ENCODE results near the gene ALOX12B.
"Not testable (repeated sequence)": the region's sequence is repeated elsewhere in the genome, so short reads cannot be mapped to it uniquely, and the experiment has no call there.

ALOX12B gene

GRCh38 chr17:8069587-8069860, 18.0 kb downstream of the ALOX12B start:
- H3K4me3 ChIP-seq (ENCODE audit: low read depth in 1 of 2, low read length in 2 of 2) = no peak overlapping the region
- no peak overlapping the region for H3K27ac ChIP-seq (ENCODE audit: low read length)
- peaks cover 31% of the 10 kb centered on the region for H3K27me3 ChIP-seq (ENCODE audit: low read depth, low read length)
- H3K4me1 ChIP-seq (ENCODE audit: control insufficient read depth in 1 of 2, insufficient read depth in 2 of 2, low read length in 2 of 2) = peaks cover 0 to 20% of the 10 kb centered on the region in 2 donors
- H3K9me3 ChIP-seq (ENCODE audit: control insufficient read depth in 1 of 2, low read length in 2 of 2) = no peaks in the 10 kb centered on the region
- H3K36me3 ChIP-seq (ENCODE audit: control insufficient read depth in 1 of 2, insufficient read depth in 2 of 2, low read length in 2 of 2) = no peaks in the 10 kb centered on the region

DNA sequence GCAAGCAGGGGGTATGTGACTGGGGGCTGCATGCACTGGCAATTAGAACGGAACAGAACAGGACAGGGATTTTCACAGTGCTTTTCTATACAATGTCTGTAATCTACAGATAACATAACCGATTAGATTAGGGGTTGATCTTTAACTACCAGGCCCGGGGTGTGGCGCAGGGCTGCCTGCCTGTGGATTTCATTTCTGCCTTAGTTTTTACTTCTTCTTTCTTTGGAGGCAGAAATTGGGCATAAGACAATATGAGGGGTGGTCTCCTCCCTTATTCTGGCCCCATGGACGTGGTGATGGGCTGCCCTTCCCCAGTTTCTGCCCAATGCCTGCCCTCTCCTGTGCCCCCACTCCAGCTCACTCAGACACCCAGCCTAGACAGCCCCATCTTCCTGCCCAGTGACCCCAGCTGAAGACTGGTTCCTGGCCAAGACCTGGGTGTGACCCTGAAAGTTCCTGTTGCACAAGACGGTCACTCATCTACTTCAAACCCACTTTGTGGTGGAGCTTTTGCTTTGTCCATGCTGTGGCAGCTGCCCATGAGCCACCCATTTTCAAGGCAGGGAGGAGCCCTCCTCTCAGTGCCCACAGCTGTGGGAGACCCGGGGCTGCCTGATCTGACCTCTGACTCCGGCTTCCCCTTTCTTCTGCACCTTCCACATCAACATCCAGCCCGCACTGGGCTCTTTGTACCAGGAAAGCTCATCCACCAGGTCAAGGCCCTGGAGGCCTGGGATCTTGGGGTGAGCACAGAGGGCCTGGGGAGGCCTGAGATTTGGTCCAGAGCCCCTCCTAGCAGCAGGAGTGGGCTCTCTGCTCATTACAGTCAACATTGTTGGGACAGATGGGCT, 18.6 kb downstream of the ALOX12B start:
- Histone ChIP-seq H3K27me3 (ENCODE audit: low read depth, low read length) (peaks cover 26% of the 10 kb centered on the region), H3K27ac (ENCODE audit: low read length) (no peak overlapping the region), H3K4me3 (ENCODE audit: low read depth in 1 of 2, low read length in 2 of 2) (no peak overlapping the region), H3K4me1 (ENCODE audit: control insufficient read depth in 1 of 2, insufficient read depth in 2 of 2, low read length in 2 of 2) (peaks cover 0 to 18% of the 10 kb centered on the region in 2 donors), H3K9me3 (ENCODE audit: control insufficient read depth in 1 of 2, low read length in 2 of 2) (no peaks in the 10 kb centered on the region), H3K36me3 (ENCODE audit: control insufficient read depth in 1 of 2, insufficient read depth in 2 of 2, low read length in 2 of 2) (no peaks in the 10 kb centered on the region)

DNA sequence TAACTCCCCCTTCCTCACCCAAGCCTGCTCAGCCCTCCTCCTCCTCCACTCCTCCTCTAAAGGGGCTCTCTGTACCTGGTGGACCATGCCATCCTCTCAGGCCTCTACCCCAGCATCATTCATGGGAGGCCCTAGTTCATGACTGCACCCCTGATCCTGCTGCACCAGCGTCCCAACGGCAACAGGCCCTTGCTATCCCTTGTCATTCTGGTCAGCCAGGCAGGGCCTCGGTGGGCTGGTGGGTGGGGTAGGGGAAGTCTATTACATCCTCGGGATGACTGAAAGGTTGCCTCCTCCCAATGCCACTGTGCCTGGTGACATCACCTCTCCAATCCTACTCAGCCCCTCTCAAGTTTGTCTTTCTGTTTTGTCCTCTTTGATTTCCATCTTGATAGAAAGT, 19.7 kb downstream of the ALOX12B start:
- H3K27ac ChIP-seq (ENCODE audit: low read length) = no peak overlapping the region
- no peaks in the 10 kb centered on the region for H3K9me3 ChIP-seq (ENCODE audit: control insufficient read depth in 1 of 2, low read length in 2 of 2)
- peaks cover 22% of the 10 kb centered on the region for H3K27me3 ChIP-seq (ENCODE audit: low read depth, low read length)
- peaks cover 0 to 10% of the 10 kb centered on the region in 2 donors for H3K4me1 ChIP-seq (ENCODE audit: control insufficient read depth in 1 of 2, insufficient read depth in 2 of 2, low read length in 2 of 2)
- no peak overlapping the region for H3K4me3 ChIP-seq (ENCODE audit: low read depth in 1 of 2, low read length in 2 of 2)
- no peaks in the 10 kb centered on the region for H3K36me3 ChIP-seq (ENCODE audit: control insufficient read depth in 1 of 2, insufficient read depth in 2 of 2, low read length in 2 of 2)

DNA sequence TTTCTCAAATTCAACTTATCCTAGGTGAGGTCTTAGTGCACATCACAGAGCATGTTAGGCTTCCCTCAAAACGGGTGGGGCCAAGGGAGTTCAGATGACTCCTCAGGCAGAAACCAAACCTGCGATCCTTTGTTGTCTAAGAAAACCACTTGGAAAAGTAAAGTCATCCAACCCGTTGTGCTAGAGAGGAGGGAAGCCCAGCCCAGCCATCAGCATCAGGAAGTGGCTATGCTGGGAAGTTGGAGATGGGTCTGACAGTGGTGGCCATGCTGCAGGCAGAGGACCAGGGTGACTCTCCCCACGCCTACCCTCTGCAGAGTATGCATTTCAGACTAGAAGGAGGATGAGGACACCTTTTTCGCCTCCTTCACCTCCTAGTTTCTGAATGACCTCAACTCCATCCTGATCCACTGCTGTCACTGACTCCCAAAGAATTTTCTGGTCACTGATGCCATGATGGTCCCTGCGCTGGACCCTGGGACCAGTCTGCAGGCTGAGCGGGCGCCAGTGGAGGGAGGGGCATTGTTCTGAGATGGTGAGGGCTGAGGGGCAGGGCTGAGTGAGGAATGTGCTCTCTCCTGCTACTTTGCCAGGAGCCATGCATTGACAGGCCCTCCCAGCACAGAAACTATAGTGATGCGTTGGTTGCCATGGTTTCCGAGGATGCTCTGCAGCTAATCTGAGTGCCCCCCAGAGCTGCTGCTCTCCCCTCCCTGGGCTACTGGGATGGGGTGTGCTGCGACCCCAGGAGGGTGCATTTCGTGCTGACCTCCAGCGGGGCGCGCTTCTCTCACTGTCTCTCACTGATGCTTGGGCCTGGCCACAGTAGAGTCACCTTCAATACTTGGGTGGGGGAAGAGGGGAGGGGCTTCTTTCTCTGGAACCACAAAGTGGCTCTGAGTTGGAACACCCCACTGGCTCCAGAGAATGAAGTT, 20.4 kb downstream of the ALOX12B start:
- Histone ChIP-seq H3K27ac (ENCODE audit: low read length) (no peak overlapping the region), H3K27me3 (ENCODE audit: low read depth, low read length) (peaks cover 21% of the 10 kb centered on the region)

DNA sequence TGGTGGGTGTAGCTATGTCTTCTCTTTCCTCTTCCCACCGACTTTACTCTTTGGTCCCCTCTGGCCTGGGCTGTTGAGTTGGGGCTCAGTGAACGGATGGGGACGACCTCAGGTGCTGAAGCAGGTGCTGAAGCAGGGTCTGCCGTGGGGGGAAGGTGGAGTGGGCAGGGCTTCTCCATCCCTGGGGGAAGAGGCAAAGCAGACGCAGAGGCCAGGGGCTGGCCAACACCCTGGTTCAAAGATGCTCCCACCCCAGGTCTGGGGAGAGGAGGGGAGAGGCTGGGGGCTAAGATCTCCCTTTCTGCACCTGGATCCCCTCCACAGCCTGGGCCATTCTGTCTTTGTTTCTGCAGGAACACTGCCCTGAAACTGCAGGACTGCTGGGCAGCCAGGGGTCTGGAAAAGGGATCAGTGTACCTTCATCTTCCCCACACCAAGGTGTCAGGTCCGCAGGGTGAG, 22.9 kb downstream of the ALOX12B start:
- no peaks in the 10 kb centered on the region for H3K36me3 ChIP-seq (ENCODE audit: control insufficient read depth in 1 of 2, insufficient read depth in 2 of 2, low read length in 2 of 2)
- H3K9me3 ChIP-seq (ENCODE audit: control insufficient read depth in 1 of 2, low read length in 2 of 2) = no peaks in the 10 kb centered on the region
- H3K27me3 ChIP-seq (ENCODE audit: low read depth, low read length) = peaks cover 14% of the 10 kb centered on the region
- peaks cover 0 to 4% of the 10 kb centered on the region in 2 donors for H3K4me1 ChIP-seq (ENCODE audit: control insufficient read depth in 1 of 2, insufficient read depth in 2 of 2, low read length in 2 of 2)
- no peak overlapping the region for H3K27ac ChIP-seq (ENCODE audit: low read length)
- H3K4me3 ChIP-seq (ENCODE audit: low read depth in 1 of 2, low read length in 2 of 2) = no peak overlapping the region

More for the DNA sequence above, 20.4 kb downstream of the ALOX12B start:
- no peaks in the 10 kb centered on the region for H3K36me3 ChIP-seq (ENCODE audit: control insufficient read depth in 1 of 2, insufficient read depth in 2 of 2, low read length in 2 of 2)
- no peaks in the 10 kb centered on the region for H3K9me3 ChIP-seq (ENCODE audit: control insufficient read depth in 1 of 2, low read length in 2 of 2)
- H3K4me3 ChIP-seq (ENCODE audit: low read depth in 1 of 2, low read length in 2 of 2) = no peak overlapping the region
- H3K4me1 ChIP-seq (ENCODE audit: control insufficient read depth in 1 of 2, insufficient read depth in 2 of 2, low read length in 2 of 2) = peaks cover 0 to 4% of the 10 kb centered on the region in 2 donors

DNA sequence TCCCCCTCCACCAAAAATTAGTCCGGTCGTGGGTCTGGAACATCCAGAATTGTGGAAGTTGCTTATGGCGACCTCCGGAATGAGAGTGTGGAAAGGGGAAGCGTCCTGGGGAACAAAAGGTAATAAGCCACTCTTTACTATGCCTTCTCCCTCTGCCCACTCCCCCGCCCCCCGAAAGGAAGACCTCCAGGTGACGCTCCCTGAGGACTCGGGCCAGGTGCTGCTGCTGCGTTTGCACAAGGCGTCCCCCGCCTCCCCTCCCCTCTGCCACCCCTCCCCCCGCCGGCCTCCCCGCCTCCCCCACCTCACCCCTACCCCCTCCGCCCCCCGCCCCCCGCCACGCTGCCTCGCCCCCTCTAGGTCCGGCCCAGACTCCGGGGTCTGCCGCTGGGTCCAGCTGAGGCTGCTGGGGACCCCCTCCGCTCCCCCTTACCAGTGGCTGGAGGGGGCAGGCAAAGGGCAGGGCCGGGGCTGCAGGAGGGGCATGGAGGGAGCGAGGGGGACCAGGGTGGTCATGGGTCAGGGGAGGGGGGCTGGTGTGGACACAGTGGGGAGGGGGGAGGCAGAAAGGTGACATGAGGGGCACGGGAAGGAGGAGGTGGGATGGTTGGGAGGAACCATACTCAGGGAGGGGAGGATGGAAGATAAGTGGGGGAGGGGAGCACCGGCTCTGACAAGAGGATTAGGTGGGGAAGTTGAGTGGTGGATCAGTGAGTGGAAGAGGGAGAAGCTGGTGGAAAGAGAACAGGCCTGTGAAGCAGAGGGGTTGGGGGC, 23.6 kb downstream of the ALOX12B start:
- no peak overlapping the region for H3K4me3 ChIP-seq (ENCODE audit: low read depth in 1 of 2, low read length in 2 of 2)
- peaks cover 0 to 4% of the 10 kb centered on the region in 2 donors for H3K4me1 ChIP-seq (ENCODE audit: control insufficient read depth in 1 of 2, insufficient read depth in 2 of 2, low read length in 2 of 2)
- H3K9me3 ChIP-seq (ENCODE audit: control insufficient read depth in 1 of 2, low read length in 2 of 2) = no peaks in the 10 kb centered on the region
- H3K27me3 ChIP-seq (ENCODE audit: low read depth, low read length) = peaks cover 19% of the 10 kb centered on the region
- no peaks in the 10 kb centered on the region for H3K36me3 ChIP-seq (ENCODE audit: control insufficient read depth in 1 of 2, insufficient read depth in 2 of 2, low read length in 2 of 2)
- no peak overlapping the region for H3K27ac ChIP-seq (ENCODE audit: low read length)

DNA sequence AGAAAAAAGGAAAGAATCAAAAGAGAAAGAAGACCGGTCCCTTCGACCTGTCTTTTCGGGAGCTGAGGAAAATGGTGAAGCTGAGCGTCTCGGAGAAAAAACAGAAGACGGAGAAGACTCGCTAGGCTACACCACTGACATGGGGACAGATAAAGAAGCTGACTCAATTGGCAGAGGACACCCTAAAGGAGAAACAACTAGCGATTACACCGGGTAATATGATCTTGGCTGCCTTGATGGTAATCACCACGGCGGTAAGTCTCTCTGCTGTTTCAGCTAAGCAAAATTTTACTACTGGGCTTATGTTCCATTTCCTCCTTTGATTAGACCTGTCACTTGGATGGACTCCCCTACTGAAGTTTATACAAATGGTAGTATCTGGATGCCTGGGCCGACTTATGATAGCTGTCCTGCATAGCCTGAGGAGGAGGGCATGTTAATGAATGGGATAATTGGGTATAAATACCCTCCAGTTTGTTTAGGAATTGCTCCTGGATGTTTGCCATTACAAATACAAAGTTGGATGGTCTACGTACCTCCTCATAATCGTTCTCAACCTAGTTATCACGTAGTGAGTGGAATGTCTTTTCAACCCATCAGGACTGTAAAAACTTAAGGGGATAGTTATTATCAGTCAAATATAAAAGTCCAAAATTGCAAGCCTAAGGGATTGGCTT, 24.6 kb downstream of the ALOX12B start:
- Histone ChIP-seq H3K27me3 (ENCODE audit: low read depth, low read length) (peaks cover 25% of the 10 kb centered on the region), H3K4me3 (ENCODE audit: low read depth in 1 of 2, low read length in 2 of 2) (no peak overlapping the region), H3K36me3 (ENCODE audit: control insufficient read depth in 1 of 2, insufficient read depth in 2 of 2, low read length in 2 of 2) (no peaks in the 10 kb centered on the region), H3K27ac (ENCODE audit: low read length) (no peak overlapping the region), H3K9me3 (ENCODE audit: control insufficient read depth in 1 of 2, low read length in 2 of 2) (no peaks in the 10 kb centered on the region), H3K4me1 (ENCODE audit: control insufficient read depth in 1 of 2, insufficient read depth in 2 of 2, low read length in 2 of 2) (peaks cover 0 to 4% of the 10 kb centered on the region in 2 donors)

GRCh38 chr17:8062435-8062806, 25.1 kb downstream of the ALOX12B start:
- no peaks in the 10 kb centered on the region for H3K36me3 ChIP-seq (ENCODE audit: control insufficient read depth in 1 of 2, insufficient read depth in 2 of 2, low read length in 2 of 2)
- no peak overlapping the region for H3K4me3 ChIP-seq (ENCODE audit: low read depth in 1 of 2, low read length in 2 of 2)

DNA sequence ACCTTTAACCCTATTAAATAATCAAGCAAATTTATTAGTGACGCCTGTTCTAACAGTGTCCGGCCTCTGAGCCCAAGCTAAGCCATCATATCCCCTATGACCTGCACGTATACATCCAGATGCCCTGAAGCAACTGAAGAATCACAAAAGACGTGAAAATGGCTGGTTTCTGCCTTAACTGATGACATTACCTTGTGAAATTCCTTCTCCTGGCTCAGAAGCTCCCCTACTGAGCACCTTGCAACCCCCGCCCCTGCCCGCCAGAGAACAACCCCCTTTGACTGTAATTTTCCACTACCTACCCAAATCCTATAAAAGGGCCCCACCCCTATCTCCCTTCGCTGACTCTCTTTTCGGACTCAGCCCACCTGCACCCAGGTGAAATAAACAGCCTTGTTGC, 25.7 kb downstream of the ALOX12B start:
- not testable (repeated sequence) for H3K9me3 ChIP-seq (ENCODE audit: control insufficient read depth in 1 of 2, low read length in 2 of 2); H3K36me3 ChIP-seq (ENCODE audit: control insufficient read depth in 1 of 2, insufficient read depth in 2 of 2, low read length in 2 of 2); H3K4me3 ChIP-seq (ENCODE audit: low read depth in 1 of 2, low read length in 2 of 2); H3K27ac ChIP-seq (ENCODE audit: low read length)
- H3K27me3 ChIP-seq (ENCODE audit: low read depth, low read length) = peaks cover 27% of the 10 kb centered on the region
- peaks cover 0 to 11% of the 10 kb centered on the region in 2 donors for H3K4me1 ChIP-seq (ENCODE audit: control insufficient read depth in 1 of 2, insufficient read depth in 2 of 2, low read length in 2 of 2)

More at GRCh38 chr17:8062435-8062806, 25.1 kb downstream of the ALOX12B start:
- Histone ChIP-seq H3K27me3 (ENCODE audit: low read depth, low read length) (peaks cover 27% of the 10 kb centered on the region), H3K27ac (ENCODE audit: low read length) (no peak overlapping the region), H3K4me1 (ENCODE audit: control insufficient read depth in 1 of 2, insufficient read depth in 2 of 2, low read length in 2 of 2) (peaks cover 0 to 9% of the 10 kb centered on the region in 2 donors), H3K9me3 (ENCODE audit: control insufficient read depth in 1 of 2, low read length in 2 of 2) (no peaks in the 10 kb centered on the region)

DNA sequence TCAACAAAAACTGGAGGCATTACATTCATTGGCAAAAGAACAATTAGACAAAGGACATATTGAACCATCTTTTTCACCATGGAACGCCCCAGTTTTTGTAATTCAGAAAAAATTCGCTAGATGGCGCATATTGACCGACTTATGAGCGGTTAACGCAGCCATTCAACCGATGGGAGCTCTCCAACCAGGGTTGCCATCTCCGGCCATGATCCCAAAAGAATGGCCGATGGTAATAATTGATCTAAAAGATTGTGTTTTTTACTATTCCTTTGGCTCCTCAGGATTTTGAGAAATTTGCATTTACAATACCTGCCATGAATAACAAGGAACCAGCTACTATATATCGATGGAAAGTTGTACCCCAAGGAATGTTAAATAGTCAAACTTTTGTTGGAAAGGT, 27.2 kb downstream of the ALOX12B start:
- no peaks in the 10 kb centered on the region for H3K36me3 ChIP-seq (ENCODE audit: control insufficient read depth in 1 of 2, insufficient read depth in 2 of 2, low read length in 2 of 2)
- no peak overlapping the region for H3K4me3 ChIP-seq (ENCODE audit: low read depth in 1 of 2, low read length in 2 of 2)
- H3K27me3 ChIP-seq (ENCODE audit: low read depth, low read length) = peaks cover 27% of the 10 kb centered on the region
- H3K9me3 ChIP-seq (ENCODE audit: control insufficient read depth in 1 of 2, low read length in 2 of 2) = no peaks in the 10 kb centered on the region
- peaks cover 4 to 11% of the 10 kb centered on the region in 2 donors for H3K4me1 ChIP-seq (ENCODE audit: control insufficient read depth in 1 of 2, insufficient read depth in 2 of 2, low read length in 2 of 2)
- no peak overlapping the region for H3K27ac ChIP-seq (ENCODE audit: low read length)

All from muscle layer of duodenum (tissue), 2 donors.